SK-N-SH (cell line): ENCODE results near the gene VPS18. TPM values are rescaled to one million over a fixed set of nuclear protein-coding genes. Genes with fewer than 3 reads are reported as not detected.

ENCODE experiments used
- CTCF ChIA-PET: fragments of 300-600, 350-600 bp; formaldehyde crosslinking; extraction: SDS; loops from one replicate; lab custom pipeline; 2021; lab: Yijun Ruan, JAX
- POLR2A ChIA-PET: fragments of 350-600 bp; sonication (Branson Sonifier 250); formaldehyde crosslinking; extraction: SDS; loops from one replicate; lab custom pipeline; 2020; ENCODE audit warnings: antibody characterized with exemption, inconsistent platforms; lab: Yijun Ruan, JAX
- DNase-seq: peaks from one replicate; pipeline ENCODE4 v3.0.0; 2012
- H2AFZ ChIP-seq: fragments of 200-600 bp; sonication (generic); 2 replicates; pipeline ENCODE4 v1.8.1; 2016; ENCODE audit warnings: antibody characterized with exemption, mild to moderate bottlenecking, low read depth
- H3F3A ChIP-seq: fragments of 200-600 bp; sonication (generic); replicated peaks from 2 replicates; pipeline ENCODE3; 2016; ENCODE audit warnings: antibody characterized with exemption, mild to moderate bottlenecking; ENCODE audit not compliant: insufficient read depth
- H3K27ac ChIP-seq, 2 experiments: fragments of 200-500 bp in 1 of 2; fragments of 200-600 bp in 1 of 2; sonication (Bioruptor generic) in 1 of 2; sonication (generic), shearing (Covaris generic) in 1 of 2; 2 replicates each; pipeline versions ENCODE4 v1.5.1 to v1.6.1; 2014 to 2016; ENCODE audit warnings: low read depth in 2 of 2, inconsistent platforms in 1 of 2, low read length in 1 of 2, mild to moderate bottlenecking in 1 of 2, mixed read lengths in 1 of 2
- H3K27me3 ChIP-seq: fragments of 200-600 bp; sonication (generic), shearing (Covaris generic); 2 replicates; pipeline ENCODE4 v1.6.1; 2016; ENCODE audit warnings: mixed run types; ENCODE audit not compliant: insufficient read depth
- H3K36me3 ChIP-seq, 2 experiments: fragments of 200-500 bp in 1 of 2; fragments of 200-600 bp in 1 of 2; sonication (Bioruptor generic) in 1 of 2; sonication (generic) in 1 of 2; replicated peaks in 1 of 2; 2 replicates each; pipeline versions ENCODE3 to v1.5.1; 2014 to 2016; ENCODE audit warnings: low read length in 1 of 2, mild to moderate bottlenecking in 1 of 2; ENCODE audit not compliant: insufficient read depth in 2 of 2, control insufficient read depth in 1 of 2
- H3K4me1 ChIP-seq, 2 experiments: fragments of 200-500 bp in 1 of 2; fragments of 200-600 bp in 1 of 2; sonication (Bioruptor generic) in 1 of 2; sonication (generic), shearing (Covaris generic) in 1 of 2; 2 replicates each; pipeline versions ENCODE4 v1.5.1 to v1.6.1; 2014 to 2016; ENCODE audit warnings: low read depth in 1 of 2, low read length in 1 of 2, mixed run types in 1 of 2; ENCODE audit not compliant: insufficient read depth in 2 of 2, control insufficient read depth in 1 of 2
- H3K4me2 ChIP-seq: fragments of 200-600 bp; sonication (generic), shearing (Covaris generic); 2 replicates; pipeline ENCODE4 v1.6.1; 2017; ENCODE audit warnings: mixed run types
- H3K4me3 ChIP-seq, 2 experiments: fragments of 200-500 bp in 1 of 2; fragments of 200-600 bp in 1 of 2; sonication (Bioruptor generic) in 1 of 2; sonication (generic), shearing (Covaris generic) in 1 of 2; 2 replicates each; pipeline versions ENCODE4 v1.5.1 to v1.8.1; 2014 to 2016; ENCODE audit warnings: low read depth in 2 of 2, inconsistent platforms in 1 of 2, low read length in 1 of 2, mild to moderate bottlenecking in 1 of 2, mixed read lengths in 1 of 2, moderate library complexity in 1 of 2
- H3K79me2 ChIP-seq: fragments of 200-600 bp; sonication (generic); 2 replicates; pipeline ENCODE4 v1.8.1; 2017; ENCODE audit warnings: mild to moderate bottlenecking; ENCODE audit not compliant: insufficient read depth
- H3K9ac ChIP-seq: fragments of 200-600 bp; sonication (generic); 2 replicates; pipeline ENCODE4 v1.6.1; 2017; ENCODE audit warnings: mixed run types
- H3K9me2 ChIP-seq: fragments of 200-600 bp; sonication (generic); 2 replicates; pipeline ENCODE4 v1.6.1; 2017; ENCODE audit warnings: mixed run types
- H3K9me3 ChIP-seq: fragments of 200-600 bp; sonication (generic); 2 replicates; pipeline ENCODE4 v1.6.1; 2017; ENCODE audit warnings: mixed run types, mild to moderate bottlenecking, moderate library complexity
- H4K20me1 ChIP-seq: fragments of 200-600 bp; sonication (generic); 2 replicates; pipeline ENCODE4 v1.6.1; 2017; ENCODE audit warnings: mild to moderate bottlenecking, mixed run types; ENCODE audit not compliant: insufficient read depth
- EZH2phosphoT487 ChIP-seq: fragments of 200-600 bp; sonication (generic); IDR thresholded peaks from 2 replicates; pipeline ENCODE4 v1.6.1; 2017; ENCODE audit warnings: low read depth, mixed run types, mild to moderate bottlenecking, antibody characterized with exemption, moderate library complexity, borderline replicate concordance
- FOXM1 ChIP-seq: IDR thresholded peaks from 2 replicates; pipeline ENCODE4 v1.4.0; 2012; ENCODE audit warnings: low read depth, mild to moderate bottlenecking
- GABPA ChIP-seq: IDR thresholded peaks from 2 replicates; pipeline ENCODE4 v1.4.0; 2012; ENCODE audit warnings: low read depth, mild to moderate bottlenecking
- GATA2 ChIP-seq: sonication (generic); formaldehyde crosslinking; IDR thresholded peaks from 2 replicates; pipeline ENCODE4 v1.5.0; 2020; ENCODE audit warnings: mild to moderate bottlenecking, missing genetic modification reagents
- MEF2A ChIP-seq: IDR thresholded peaks from 2 replicates; pipeline ENCODE4 v1.4.0; 2012; ENCODE audit warnings: low read depth, borderline replicate concordance
- NRF1 ChIP-seq: IDR thresholded peaks from 2 replicates; pipeline ENCODE4 v1.6.1; 2012; ENCODE audit warnings: low read depth, mild to moderate bottlenecking, low read length
- POLR2AphosphoS5 ChIP-seq: IDR thresholded peaks from 2 replicates; pipeline ENCODE4 v1.6.1; 2012; ENCODE audit warnings: low read depth, low read length
- RCOR1 ChIP-seq: fragments of 150-350 bp; IDR thresholded peaks from 2 replicates; pipeline ENCODE4 v1.6.1; 2017; ENCODE audit warnings: antibody characterized with exemption, low read length
- TAF1 ChIP-seq: IDR thresholded peaks from 2 replicates; pipeline ENCODE4 v1.6.1; 2012; ENCODE audit warnings: low read depth, mild to moderate bottlenecking, low read length, moderate library complexity, borderline replicate concordance
- TEAD4 ChIP-seq: IDR thresholded peaks from 2 replicates; pipeline ENCODE4 v1.4.0; 2012; ENCODE audit warnings: mild to moderate bottlenecking, borderline replicate concordance; ENCODE audit not compliant: insufficient read depth
- WGBS: methylation state at CpG from one replicate; pipeline ENCODE4 v1.1.6; 2017; ENCODE audit warnings: low lambda C conversion rate; 5-methylcytosine and 5-hydroxymethylcytosine counted together
- polyA plus RNA-seq, 3 experiments: library from polyadenylated mRNA; depleted of rRNA; stranded (reverse); fragments of >200 nt; gene quantifications; 2 replicates each; pipeline ENCODE4 v1.2.3, GENCODE V29; 2012
- TF ChIP-seq, protein P1 (sequence below): fragments of 150-350 bp; IDR thresholded peaks from 2 replicates; pipeline ENCODE4 v1.6.1; 2016; ENCODE audit warnings: mild to moderate bottlenecking, low read depth, low read length
- TF ChIP-seq, protein P2 (sequence below): IDR thresholded peaks from 2 replicates; pipeline ENCODE4 v1.4.0; 2012; ENCODE audit warnings: low read depth, borderline replicate concordance

VPS18 gene
- polyA plus RNA-seq, 1 of the 3 experiments (the other 2 are of a cell fraction): 14.1 TPM

DNA sequence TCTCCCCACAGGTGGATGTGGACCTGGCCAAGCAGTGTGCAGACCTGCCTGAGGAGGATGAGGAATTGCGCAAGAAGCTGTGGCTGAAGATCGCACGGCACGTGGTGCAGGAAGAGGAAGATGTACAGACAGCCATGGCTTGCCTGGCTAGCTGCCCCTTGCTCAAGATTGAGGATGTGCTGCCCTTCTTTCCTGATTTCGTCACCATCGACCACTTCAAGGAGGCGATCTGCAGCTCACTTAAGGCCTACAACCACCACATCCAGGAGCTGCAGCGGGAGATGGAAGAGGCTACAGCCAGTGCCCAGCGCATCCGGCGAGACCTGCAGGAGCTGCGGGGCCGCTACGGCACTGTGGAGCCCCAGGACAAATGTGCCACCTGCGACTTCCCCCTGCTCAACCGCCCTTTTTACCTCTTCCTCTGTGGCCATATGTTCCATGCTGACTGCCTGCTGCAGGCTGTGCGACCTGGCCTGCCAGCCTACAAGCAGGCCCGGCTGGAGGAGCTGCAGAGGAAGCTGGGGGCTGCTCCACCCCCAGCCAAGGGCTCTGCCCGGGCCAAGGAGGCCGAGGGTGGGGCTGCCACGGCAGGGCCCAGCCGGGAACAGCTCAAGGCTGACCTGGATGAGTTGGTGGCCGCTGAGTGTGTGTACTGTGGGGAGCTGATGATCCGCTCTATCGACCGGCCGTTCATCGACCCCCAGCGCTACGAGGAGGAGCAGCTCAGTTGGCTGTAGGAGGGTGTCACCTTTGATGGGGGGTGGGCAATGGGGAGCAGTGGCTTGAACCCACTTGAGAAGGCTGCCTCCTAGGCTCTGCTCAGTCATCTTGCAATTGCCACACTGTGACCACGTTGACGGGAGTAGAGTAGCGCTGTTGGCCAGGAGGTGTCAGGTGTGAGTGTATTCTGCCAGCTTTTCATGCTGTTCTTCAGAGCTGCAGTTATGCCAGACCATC, 8.6 kb downstream of the VPS18 start:
- H2AFZ ChIP-seq: no peak overlapping the region
- POLR2A ChIA-PET: no interaction called here
- peaks cover 9 to 37% of the 10 kb centered on the region in 2 experiments for H3K36me3 ChIP-seq
- H3K9me2 ChIP-seq: no peaks in the 10 kb centered on the region
- DNase-seq: no peak
- peaks cover 12 to 24% of the 10 kb centered on the region in 2 experiments; a peak in 3 of 4 replicates for H3K4me1 ChIP-seq
- H3K9me3 ChIP-seq: no peaks in the 10 kb centered on the region
- no peak overlapping the region for H3K4me2 ChIP-seq
- H3K27me3 ChIP-seq: no peaks in the 10 kb centered on the region
- TF ChIP-seq TEAD4 (no peak), POLR2AphosphoS5 (no peak), MEF2A (no peak), NRF1 (no peak), FOXM1 (no peak), EZH2phosphoT487 (no peak), GABPA (no peak), TAF1 (no peak), GATA2 (CRISPR knock-in tag) (no peak), RCOR1 (no peak)
- TF ChIP-seq, protein P1, sequence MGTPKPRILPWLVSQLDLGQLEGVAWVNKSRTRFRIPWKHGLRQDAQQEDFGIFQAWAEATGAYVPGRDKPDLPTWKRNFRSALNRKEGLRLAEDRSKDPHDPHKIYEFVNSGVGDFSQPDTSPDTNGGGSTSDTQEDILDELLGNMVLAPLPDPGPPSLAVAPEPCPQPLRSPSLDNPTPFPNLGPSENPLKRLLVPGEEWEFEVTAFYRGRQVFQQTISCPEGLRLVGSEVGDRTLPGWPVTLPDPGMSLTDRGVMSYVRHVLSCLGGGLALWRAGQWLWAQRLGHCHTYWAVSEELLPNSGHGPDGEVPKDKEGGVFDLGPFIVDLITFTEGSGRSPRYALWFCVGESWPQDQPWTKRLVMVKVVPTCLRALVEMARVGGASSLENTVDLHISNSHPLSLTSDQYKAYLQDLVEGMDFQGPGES: no peak
- TF ChIP-seq, protein P2, sequence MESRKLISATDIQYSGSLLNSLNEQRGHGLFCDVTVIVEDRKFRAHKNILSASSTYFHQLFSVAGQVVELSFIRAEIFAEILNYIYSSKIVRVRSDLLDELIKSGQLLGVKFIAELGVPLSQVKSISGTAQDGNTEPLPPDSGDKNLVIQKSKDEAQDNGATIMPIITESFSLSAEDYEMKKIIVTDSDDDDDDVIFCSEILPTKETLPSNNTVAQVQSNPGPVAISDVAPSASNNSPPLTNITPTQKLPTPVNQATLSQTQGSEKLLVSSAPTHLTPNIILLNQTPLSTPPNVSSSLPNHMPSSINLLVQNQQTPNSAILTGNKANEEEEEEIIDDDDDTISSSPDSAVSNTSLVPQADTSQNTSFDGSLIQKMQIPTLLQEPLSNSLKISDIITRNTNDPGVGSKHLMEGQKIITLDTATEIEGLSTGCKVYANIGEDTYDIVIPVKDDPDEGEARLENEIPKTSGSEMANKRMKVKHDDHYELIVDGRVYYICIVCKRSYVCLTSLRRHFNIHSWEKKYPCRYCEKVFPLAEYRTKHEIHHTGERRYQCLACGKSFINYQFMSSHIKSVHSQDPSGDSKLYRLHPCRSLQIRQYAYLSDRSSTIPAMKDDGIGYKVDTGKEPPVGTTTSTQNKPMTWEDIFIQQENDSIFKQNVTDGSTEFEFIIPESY: no peak
- peaks cover 16% of the 10 kb centered on the region for H3K79me2 ChIP-seq
- H3K9ac ChIP-seq: no peak overlapping the region
- H3K27ac ChIP-seq: no peak overlapping the region
- CTCF ChIA-PET: interaction anchor here (0.6 to 23.8 kb wide), 31 partner anchors 6 to 519 kb away, joined by 3 to 675 read pairs (median 6); partner anchors contain the start of genes DLL4, NUSAP1, OIP5 and RHOV
- peaks cover 36% of the 10 kb centered on the region for H3F3A ChIP-seq
- H3K4me3 ChIP-seq: no peak overlapping the region
- WGBS: 95% methylated on average over 23 of the region's 33 CpGs
- peaks cover 20% of the 10 kb centered on the region; the same call in 1 of the 2 replicates for H4K20me1 ChIP-seq
